ENCODE data around the gene DGCR6. TPM values are rescaled to one million over a fixed set of nuclear protein-coding genes. Genes with fewer than 3 reads are reported as not detected.

DGCR6 gene
- total RNA-seq = 1.1 and 1.4 TPM in 2 replicates

GRCh38 chr22:18905540-18906409 lies at the start of gene DGCR6:
TSS of gene DGCR6 (plus strand) at chr22:18906320. CDS start at chr22:18906375, 55 bp downstream.

GRCh38 chr22:18935889-18936529 lies 29.9 kb downstream of the DGCR6 start, which contains the start of gene PRODH:
TSS of gene PRODH (minus strand) at chr22:18936293. CDS start at chr22:18936287, 6 bp downstream.

Other genes starting within 250 kb of the DGCR6 start
- gene PRODH, start 30.0 kb downstream of the DGCR6 start, total RNA-seq = not detected in 2 replicates
- 33.9 and 39.9 TPM in 2 replicates for gene DGCR2, start 216.1 kb downstream of the DGCR6 start, total RNA-seq
- gene TSSK2, start 225.0 kb downstream of the DGCR6 start, total RNA-seq = not detected in 2 replicates
- 13.9 and 15.9 TPM in 2 replicates for gene ESS2, start 238.3 kb downstream of the DGCR6 start, total RNA-seq
- not detected in 2 replicates for gene GSC2, start 244.0 kb downstream of the DGCR6 start, total RNA-seq